ENCODE data around the gene TBCD.

TBCD gene

GRCh38 chr17:82872591-82873520 is 121.0 kb downstream of the TBCD start:
- FAIRE-seq: no peak

DNA sequence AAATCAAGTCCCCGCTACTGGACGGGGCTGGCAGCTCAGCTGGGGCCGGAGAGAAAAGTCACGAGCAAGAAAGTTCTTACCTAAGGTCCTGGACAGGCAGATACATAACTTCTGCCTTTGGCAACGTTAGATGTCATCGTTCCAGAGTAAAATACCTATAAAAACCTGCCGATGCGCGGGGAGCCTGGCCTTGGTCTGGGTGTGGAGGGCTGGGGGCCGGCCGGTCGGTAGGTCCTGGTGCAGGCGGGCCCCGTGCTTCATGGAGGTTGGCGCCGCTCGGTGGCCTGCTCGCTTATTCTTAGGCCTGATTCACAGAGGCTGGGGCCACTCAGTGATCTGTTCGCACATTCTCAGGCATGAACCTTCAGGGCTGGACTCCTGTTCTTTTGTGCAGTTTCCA is 121.7 kb downstream of the TBCD start:
- FAIRE-seq: no peak

DNA sequence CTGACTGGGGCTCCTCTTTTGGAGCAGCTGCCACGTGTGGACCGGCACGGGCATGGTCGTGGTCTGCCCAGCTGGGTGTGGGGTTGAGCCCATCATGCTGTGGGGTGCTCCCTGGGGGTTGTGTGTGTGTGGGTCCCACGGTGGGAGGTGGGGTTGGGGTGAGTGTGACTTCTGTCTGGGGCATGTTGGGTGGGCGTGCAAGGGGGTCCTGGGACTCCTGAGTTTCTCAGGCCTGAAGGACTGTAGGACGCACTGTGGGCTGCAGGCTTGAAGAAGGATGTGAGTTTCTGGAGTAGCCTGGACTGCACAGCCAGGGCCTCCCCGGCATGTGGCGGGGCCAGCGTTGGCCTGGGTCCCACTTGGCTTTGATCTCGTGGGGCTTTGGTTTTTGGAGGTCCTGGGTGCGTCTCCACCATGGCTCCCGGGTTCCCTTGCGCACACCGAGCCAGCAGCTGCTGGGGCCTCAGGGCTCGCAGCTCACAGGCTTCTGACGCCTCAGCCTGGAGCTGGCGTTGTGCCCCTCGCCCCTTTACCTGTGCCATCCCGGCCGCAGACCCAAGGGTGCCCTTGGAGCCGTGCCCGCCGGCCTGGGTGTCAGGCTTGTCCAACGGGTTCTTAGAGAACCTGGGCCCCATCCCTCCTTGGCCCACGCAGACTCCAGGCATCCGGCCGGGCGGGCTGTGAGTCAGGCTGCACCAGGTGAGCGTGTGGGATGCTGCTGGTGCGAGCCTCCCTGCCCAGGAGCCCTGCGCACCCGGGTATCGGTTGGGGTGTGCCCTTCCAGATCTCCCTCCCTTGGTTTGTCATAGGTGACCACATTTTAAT is 122.4 kb downstream of the TBCD start:
- FAIRE-seq: no peak

DNA sequence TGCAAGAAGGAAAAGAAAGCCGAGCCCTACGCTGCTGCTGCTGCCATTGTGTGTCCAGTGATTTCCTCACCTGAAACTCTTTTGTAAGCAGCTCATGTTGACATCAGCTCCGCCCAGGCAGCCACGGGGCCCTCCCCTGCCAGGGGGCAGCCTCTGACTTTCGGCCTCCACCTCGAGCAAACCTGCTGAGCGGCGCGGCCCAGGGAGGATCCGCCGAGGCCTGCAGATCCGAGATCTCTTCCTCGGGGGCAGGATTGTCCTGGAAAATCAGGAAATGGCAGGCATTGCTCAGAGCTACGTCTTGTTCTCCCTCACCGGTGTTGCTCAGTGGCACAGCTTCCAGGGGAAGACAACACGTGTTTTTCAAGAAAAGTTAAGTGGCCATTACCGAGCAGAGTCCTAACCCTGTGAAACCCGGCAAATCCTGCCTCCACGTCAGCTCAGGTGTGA is 123.6 kb downstream of the TBCD start:
- no peak for FAIRE-seq

GRCh38 chr17:82876149-82876548 is 124.3 kb downstream of the TBCD start:
- FAIRE-seq: no peak

DNA sequence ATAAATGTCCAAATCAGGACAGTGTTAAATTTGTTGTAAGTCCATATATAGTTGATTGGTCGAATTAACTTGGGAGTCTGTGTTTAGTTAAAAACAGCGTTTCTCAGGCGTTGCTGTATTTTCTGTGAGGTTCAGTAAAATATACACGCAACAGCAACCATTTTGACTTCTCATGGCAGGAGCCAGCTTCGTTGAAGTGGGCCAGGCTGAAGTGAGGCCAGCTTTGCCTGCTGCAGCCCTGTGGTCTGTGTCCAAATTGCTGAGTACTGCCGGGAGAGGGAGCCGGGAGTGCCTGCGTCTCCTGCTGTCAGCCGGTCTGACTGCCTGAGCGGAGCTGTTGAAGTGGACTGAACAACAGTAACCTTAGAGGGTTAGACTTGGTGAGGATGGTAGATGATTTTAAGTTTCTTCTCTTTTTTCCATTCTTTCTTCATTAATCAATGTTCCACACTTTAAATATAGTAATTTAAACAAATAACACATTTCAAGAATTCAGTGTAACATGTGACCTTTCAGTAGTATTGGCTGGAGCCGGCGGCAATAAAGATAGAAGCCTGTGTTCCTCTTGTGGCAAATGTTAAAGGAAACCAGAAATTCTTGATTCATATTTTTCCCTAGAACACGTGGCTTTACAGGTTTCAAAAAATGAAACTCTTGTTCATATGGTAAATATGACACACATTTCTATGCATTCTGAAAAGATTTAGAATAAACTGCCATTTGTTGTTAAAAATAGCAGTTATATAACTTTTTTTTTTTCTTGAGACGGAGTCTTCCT is 124.9 kb downstream of the TBCD start:
- peak; percentile 43 for FAIRE-seq

GRCh38 chr17:82878527-82878926 is 126.7 kb downstream of the TBCD start:
- no peak for FAIRE-seq

GRCh38 chr17:82879241-82879640 is 127.4 kb downstream of the TBCD start:
- FAIRE-seq: no peak

- FAIRE-seq: no peak
Observed at GRCh38 chr17:82880620-82881323, 128.9 kb downstream of the TBCD start.

DNA sequence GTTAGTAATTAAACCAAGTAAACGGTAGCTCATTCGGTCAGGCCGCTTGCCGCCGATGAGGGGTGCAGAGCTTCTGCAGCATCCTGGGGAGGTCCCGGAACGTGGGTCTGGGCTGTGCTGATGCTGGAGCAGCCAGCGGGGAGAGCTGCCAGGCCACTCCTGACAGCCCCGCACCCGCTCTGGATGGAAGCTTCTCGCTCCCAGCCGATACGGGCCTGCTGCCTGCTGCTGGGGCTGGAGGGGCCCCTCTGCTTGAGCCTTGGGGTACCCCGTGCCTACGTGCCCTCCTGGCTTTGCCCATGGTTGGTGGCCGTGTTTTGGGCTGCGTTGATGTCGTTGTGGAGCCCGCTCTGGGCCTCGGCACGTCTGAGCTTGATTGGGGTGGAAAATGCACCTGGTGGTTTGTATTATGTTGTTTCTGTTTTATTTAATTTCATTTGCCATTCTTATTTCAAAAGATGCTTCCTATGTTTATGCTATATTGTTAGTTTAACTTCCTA is 129.5 kb downstream of the TBCD start:
- no peak for FAIRE-seq

DNA sequence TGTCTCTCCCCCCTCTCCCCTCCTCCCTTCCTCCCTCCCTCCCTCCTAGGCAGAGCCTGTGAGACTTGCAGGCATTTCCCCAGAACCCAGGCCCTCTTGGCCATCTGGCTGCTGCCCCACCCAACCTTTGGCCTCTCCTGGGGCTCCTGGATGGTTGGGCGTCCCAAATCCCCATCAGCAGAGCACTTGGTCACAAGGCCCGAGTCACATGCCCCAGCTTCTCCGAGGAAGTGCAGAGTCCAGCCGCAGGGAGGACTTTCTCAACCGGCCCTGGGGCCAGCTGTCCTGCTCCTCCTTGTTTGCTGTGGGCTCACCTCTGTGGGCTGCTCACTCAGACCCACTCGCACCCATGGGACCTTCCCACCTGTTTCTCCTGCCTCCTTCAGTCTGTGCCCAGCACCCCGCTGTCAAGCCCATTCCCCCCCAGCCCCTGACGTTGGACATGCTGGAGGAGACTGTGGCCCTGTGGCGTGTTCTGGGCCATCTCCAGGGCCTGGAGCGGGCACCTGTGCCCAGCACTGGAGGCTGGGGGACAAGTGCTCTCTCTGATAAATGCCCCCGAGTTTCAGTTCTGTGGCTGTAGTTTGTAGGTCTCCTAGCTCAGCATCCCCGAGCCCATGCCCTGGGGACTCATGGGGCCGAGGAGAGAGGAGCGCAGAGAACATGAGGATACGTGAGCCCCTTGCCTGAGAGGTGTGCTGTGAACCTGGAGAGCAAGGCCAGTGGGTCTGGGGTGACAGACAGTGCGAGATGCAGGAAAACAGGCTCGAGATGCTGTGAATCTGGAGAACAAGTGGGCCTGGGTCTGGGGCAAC is 130.2 kb downstream of the TBCD start:
- no peak for FAIRE-seq

GRCh38 chr17:82882715-82883418 is 131.0 kb downstream of the TBCD start:
- no peak for FAIRE-seq

DNA sequence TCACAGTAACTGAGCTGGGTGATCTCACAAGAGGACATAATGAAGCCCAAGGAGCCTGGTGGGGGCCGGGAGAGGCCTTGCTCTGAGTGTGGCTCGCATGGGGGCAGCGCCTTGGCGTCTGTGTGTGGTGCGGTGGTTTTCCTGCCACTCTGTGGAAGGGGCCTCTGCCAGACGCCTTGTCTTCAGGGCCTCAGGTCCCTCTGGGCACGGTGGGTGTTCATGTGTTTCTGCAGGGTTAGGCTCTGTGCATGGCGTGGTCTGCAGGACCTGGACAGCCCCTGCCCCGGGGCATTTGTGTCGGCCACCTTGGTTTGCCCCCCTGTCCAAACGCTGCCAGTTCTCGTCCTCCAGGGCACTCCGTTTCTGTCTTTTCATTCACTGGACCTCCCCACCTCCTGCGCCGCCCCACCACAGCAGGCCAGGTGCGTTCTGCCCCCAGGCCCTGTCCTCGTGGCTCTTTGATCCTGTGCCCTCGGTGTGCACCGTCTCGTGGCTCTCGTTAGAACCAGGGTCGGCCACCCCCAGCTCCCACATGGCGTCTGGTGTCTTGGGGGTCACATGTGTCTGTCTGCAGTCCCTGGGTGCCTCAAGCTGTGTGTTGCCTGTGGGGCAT is 131.7 kb downstream of the TBCD start:
- FAIRE-seq: no peak

DNA sequence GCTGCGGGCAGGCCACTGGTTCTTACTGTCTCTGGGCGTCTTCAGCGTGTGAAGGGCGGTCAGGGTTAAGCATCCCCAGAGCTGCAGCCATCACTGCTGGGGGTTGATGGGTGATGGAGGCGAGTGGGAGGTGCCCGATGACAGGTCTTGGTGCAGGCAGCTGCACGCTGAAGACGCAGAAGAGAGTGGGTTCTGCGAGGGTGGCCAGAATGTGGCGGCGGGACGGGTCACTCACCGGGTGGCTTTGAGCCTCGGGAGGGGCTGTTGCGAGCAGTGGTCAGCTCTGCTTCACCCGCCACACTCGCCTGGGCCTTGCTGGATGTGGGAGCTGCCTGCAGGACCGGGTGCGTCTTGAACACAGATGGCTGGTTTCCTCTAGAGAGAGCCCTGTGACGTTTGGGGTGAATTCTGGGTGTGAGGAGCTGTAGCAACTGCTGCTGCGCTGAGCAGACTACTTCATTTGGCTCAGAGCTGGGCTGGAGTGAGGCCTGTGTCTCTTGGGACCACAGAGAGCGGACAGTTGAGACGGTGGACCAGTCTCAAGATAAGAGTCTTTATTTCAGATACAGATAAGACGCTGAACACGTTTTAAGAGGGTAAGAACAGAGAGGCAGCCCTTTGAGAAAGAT is 132.6 kb downstream of the TBCD start:
- no peak for FAIRE-seq

GRCh38 chr17:82884970-82885353 is 133.1 kb downstream of the TBCD start:
- FAIRE-seq: no peak

- FAIRE-seq: no peak
Observed at GRCh38 chr17:82887255-82888164, 135.6 kb downstream of the TBCD start.

- FAIRE-seq: no peak
Observed at GRCh38 chr17:82888583-82889495, 137.0 kb downstream of the TBCD start.

Data from islet of Langerhans (tissue), 1 donor.